GM12878 (cell line): ENCODE data around the gene NTN3. TPM values are rescaled to one million over a fixed set of nuclear protein-coding genes. Genes with fewer than 3 reads are reported as not detected.

Source experiments
- CBX5 ChIP-seq: sonication (generic); IDR thresholded peaks from 2 replicates; pipeline ENCODE4 v1.6.1; 2016; ENCODE audit warnings: low read depth, moderate library complexity, mild to moderate bottlenecking, inconsistent platforms
- DPF2 ChIP-seq: fragments of 450-650 bp; IDR thresholded peaks from 2 replicates; pipeline ENCODE4 v1.6.1; 2017; ENCODE audit warnings: mild to moderate bottlenecking
- EP300 ChIP-seq, 2 experiments: fragments of 150-350 bp in 1 of 2; IDR thresholded peaks; 2 replicates each; pipeline ENCODE4 v1.6.1; 2011 to 2012; ENCODE audit warnings: low read depth in 2 of 2, low read length in 2 of 2, borderline replicate concordance in 1 of 2, improper control_type of control experiment in 1 of 2, inconsistent platforms in 1 of 2; ENCODE audit not compliant: control insufficient read depth in 1 of 2
- GATAD2B ChIP-seq: fragments of 450-650 bp; conservative IDR thresholded peaks from 2 replicates; pipeline ENCODE4 v1.6.1; 2017; ENCODE audit warnings: low read depth, mild to moderate bottlenecking, moderate library complexity
- HCFC1 ChIP-seq: fragments of 150-350 bp; IDR thresholded peaks from 2 replicates; pipeline ENCODE4 v1.6.1; 2014; ENCODE audit warnings: low read length
- IKZF1 ChIP-seq: fragments of 450-650 bp; conservative IDR thresholded peaks from 2 replicates; pipeline ENCODE4 v1.6.1; 2017; ENCODE audit warnings: antibody characterized with exemption, mild to moderate bottlenecking
- KLF5 ChIP-seq: fragments of 450-650 bp; IDR thresholded peaks from 2 replicates; pipeline ENCODE4 v1.6.1; 2014; ENCODE audit warnings: mild to moderate bottlenecking; ENCODE audit not compliant: partially characterized antibody
- MTA2 ChIP-seq: fragments of 450-650 bp; IDR thresholded peaks from 2 replicates; pipeline ENCODE4 v1.6.1; 2016; ENCODE audit warnings: low read depth, mild to moderate bottlenecking, moderate library complexity
- NFYB ChIP-seq: IDR thresholded peaks from 2 replicates; pipeline ENCODE4 v1.6.1; 2011; ENCODE audit warnings: low read depth, mild to moderate bottlenecking, low read length, improper control_type of control experiment, moderate library complexity; ENCODE audit not compliant: insufficient read depth
- NKRF ChIP-seq: fragments of 450-650 bp; conservative IDR thresholded peaks from 2 replicates; pipeline ENCODE4 v1.6.1; 2017; ENCODE audit warnings: mild to moderate bottlenecking, moderate library complexity
- NR2F1 ChIP-seq: fragments of 450-650 bp; conservative IDR thresholded peaks from 2 replicates; pipeline ENCODE4 v1.6.1; 2017; ENCODE audit warnings: mild to moderate bottlenecking
- PKNOX1 ChIP-seq: fragments of 450-650 bp; IDR thresholded peaks from 2 replicates; pipeline ENCODE4 v1.6.1; 2016; ENCODE audit warnings: mild to moderate bottlenecking
- POLR2A ChIP-seq: IDR thresholded peaks from 2 replicates; pipeline ENCODE4 v1.6.1; 2011; ENCODE audit warnings: low read depth, mild to moderate bottlenecking, low read length
- RB1 ChIP-seq: fragments of 450-650 bp; formaldehyde crosslinking; IDR thresholded peaks from 2 replicates; pipeline ENCODE4 v1.6.1; 2017; ENCODE audit warnings: mild to moderate bottlenecking, borderline replicate concordance
- RFX5 ChIP-seq: IDR thresholded peaks from 2 replicates; pipeline ENCODE4 v1.6.1; 2011; ENCODE audit warnings: low read depth, low read length, improper control_type of control experiment
- SMARCA5 ChIP-seq: fragments of 450-650 bp; IDR thresholded peaks from 2 replicates; pipeline ENCODE4 v1.6.1; 2017; ENCODE audit warnings: mild to moderate bottlenecking
- ZBTB11 ChIP-seq: fragments of 450-650 bp; formaldehyde crosslinking; IDR thresholded peaks from 2 replicates; pipeline ENCODE4 v1.5.0; 2022; ENCODE audit warnings: mild to moderate bottlenecking, missing genetic modification characterization
- ZNF592 ChIP-seq: fragments of 450-650 bp; IDR thresholded peaks from 2 replicates; pipeline ENCODE4 v1.6.1; 2017; ENCODE audit warnings: mild to moderate bottlenecking, moderate library complexity
- ZSCAN29 ChIP-seq: fragments of 450-650 bp; IDR thresholded peaks from 2 replicates; pipeline ENCODE4 v1.6.1; 2017; ENCODE audit warnings: mild to moderate bottlenecking, moderate library complexity
- polyA plus RNA-seq, 11 experiments: library from polyadenylated mRNA; depleted of rRNA in 4 of 11; unstranded in 6 of 11; stranded (reverse) in 5 of 11; fragments of >200 nt; fragmentation: Nextera tagmentation in 4 of 11; fragmentation: Illumina TruSeq in 1 of 11; extraction: Ambion mirVana in 4 of 11; extraction: Trizol in 1 of 11; gene quantifications; 1 replicate in 1 of 11; 2 replicates in 10 of 11; pipeline versions ENCODE4 v1.2.1 to v1.2.3, GENCODE V29; 2011 to 2016; ENCODE audit warnings: inconsistent platforms in 2 of 11, missing spikeins in 2 of 11, low read depth in 1 of 11
- total RNA-seq, 4 experiments: library from RNA; depleted of rRNA in 3 of 4; stranded (reverse); fragments of >200 nt in 3 of 4; fragmentation: Illumina TruSeq in 1 of 4; extraction: Trizol in 1 of 4; gene quantifications; 2 replicates each; pipeline versions ENCODE4 v1.2.1 to v1.2.3, GENCODE V29; 2013 to 2021

NTN3 gene
- total and polyA plus RNA-seq, 10 of the 15 experiments (the other 5 are each of a cell fraction or from before 2014, with no cell fraction given) = 0.04 TPM; not detected in 9

GRCh38 chr16:2467528-2468232 is 3.4 kb upstream of the NTN3 start (continued):
- peak; percentile 81 for TF ChIP-seq SMARCA5
- TF ChIP-seq RB1 = peak; percentile 67; the same call in 1 of the 2 replicates
- peak; percentile 85 for TF ChIP-seq GATAD2B
- no peak for TF ChIP-seq CBX5
- TF ChIP-seq HCFC1 = no peak
- TF ChIP-seq KLF5 = no peak
- no peak for TF ChIP-seq MTA2
- TF ChIP-seq NKRF = peak; percentile 42
- TF ChIP-seq EP300 (IDR thresholded peaks at IDR 0.05; ENCODE audit: borderline replicate concordance in 1 of 2, control insufficient read depth in 1 of 2, low read depth in 2 of 2, low read length in 2 of 2) = no peak; a peak in 1 of 4 replicates
- TF ChIP-seq NFYB = peak; percentile 29; the same call in 1 of the 2 replicates
- TF ChIP-seq NR2F1 = peak; percentile 30; the same call in 1 of the 2 replicates
- TF ChIP-seq IKZF1 = peak; percentile 56
- 0 out of 2 replicates have a peak, but pooled peaks have one; percentile 51 for TF ChIP-seq ZSCAN29
- no peak for TF ChIP-seq RFX5
- TF ChIP-seq POLR2A = peak; percentile 68
- TF ChIP-seq ZNF592 = no peak; the same call in 1 of the 2 replicates
- TF ChIP-seq ZBTB11 (CRISPR knock-in tag) = no peak
- peak; percentile 84 for TF ChIP-seq DPF2
- TF ChIP-seq PKNOX1 = no peak
